Activated CD4-positive, alpha-beta T cell treated with anti-CD3 and anti-CD28 coated beads for 48 hours (primary cell): ENCODE data around the gene CEACAM16.
A peak's percentile ranks its signal among the peaks of the same experiment; 100 is the strongest.
"Not testable (repeated sequence)": the region's sequence is repeated elsewhere in the genome, so short reads cannot be mapped to it uniquely, and the experiment has no call there.

Experiments used
- DNase-seq: peaks from one replicate; pipeline ENCODE4 v3.0.0-alpha.2; 2020

Gene CEACAM16, protein sequence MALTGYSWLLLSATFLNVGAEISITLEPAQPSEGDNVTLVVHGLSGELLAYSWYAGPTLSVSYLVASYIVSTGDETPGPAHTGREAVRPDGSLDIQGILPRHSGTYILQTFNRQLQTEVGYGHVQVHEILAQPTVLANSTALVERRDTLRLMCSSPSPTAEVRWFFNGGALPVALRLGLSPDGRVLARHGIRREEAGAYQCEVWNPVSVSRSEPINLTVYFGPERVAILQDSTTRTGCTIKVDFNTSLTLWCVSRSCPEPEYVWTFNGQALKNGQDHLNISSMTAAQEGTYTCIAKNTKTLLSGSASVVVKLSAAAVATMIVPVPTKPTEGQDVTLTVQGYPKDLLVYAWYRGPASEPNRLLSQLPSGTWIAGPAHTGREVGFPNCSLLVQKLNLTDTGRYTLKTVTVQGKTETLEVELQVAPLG

DNA sequence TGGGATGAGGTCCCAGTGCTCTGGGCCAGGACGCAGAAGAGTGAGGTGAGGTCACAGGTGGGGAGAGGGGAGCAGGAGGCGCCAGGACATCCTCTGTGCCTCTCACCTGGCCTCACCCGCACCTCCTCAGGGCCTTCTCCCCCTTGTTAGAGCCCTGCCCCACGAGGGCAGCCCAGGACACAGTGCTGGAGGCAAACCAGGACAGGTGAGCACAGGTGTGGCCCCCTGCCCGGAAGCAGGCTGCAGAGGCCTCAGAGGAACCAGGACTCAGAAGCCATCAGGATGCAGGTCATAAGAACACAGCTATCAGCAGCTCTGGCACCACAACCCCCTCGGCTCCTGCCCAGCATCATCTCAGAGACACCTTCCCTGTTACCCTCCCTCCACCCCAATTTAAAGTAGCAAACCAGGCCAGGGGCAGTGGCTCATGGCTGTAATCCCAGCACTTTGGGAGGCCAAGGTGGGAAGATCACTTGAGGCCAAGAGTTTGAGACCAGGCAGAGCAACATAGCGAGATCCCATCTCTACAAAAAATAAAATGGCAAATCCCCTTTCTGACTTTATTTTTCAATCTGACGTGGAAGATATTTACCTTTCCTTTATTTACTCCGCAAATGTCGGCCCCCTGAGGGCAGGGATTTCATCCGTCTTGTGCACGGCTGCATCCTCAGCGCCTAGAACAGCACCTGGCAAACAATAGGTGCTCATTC is at the start of gene CEACAM16:
TSS of gene CEACAM16 (plus strand) at position 660 of the 710 bp plus-strand sequence. CDS start 2,306 bp downstream, outside the sequence.
- no peak for DNase-seq

DNA sequence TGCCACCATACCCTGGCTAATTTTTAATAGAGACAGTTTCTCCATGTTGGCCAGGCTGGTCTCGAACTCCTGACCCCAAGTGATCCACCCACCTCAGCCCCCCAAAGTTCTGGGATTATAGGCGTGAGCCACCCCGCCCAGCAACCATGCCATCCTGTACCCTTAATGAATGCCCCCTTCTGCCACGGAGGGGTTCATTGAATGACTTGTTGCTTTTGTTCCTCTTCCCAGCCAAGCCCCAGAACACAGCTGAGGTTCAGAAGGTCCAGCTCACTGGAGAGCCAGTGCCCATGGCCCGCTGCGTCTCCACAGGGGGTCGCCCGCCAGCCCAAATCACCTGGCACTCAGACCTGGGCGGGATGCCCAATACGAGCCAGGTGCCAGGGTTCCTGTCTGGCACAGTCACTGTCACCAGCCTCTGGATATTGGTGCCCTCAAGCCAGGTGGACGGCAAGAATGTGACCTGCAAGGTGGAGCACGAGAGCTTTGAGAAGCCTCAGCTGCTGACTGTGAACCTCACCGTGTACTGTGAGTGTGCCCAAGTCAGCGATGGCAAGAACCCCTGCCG is 49.3 kb upstream of the CEACAM16 start:
- no peak for DNase-seq

DNA sequence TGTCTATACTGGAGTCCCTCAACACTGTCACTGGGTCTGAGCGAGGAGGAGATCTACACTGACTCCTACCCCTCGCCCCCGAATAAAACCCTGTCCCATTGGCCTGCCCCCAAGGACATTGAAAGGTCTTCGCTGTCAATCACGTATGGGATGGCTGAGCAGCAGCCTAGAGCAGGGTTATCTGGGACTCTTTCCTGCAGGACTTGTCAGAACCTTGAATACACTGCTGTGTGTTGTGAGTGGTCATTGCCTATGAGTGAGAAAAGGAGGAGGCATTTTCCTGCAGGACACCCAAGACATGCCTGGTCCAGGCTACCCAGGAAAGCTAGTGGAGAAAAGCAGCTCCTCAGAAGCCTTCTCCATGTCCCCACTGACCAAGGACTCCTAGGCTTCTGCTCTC is 45.6 kb upstream of the CEACAM16 start:
- DNase-seq = no peak

DNA sequence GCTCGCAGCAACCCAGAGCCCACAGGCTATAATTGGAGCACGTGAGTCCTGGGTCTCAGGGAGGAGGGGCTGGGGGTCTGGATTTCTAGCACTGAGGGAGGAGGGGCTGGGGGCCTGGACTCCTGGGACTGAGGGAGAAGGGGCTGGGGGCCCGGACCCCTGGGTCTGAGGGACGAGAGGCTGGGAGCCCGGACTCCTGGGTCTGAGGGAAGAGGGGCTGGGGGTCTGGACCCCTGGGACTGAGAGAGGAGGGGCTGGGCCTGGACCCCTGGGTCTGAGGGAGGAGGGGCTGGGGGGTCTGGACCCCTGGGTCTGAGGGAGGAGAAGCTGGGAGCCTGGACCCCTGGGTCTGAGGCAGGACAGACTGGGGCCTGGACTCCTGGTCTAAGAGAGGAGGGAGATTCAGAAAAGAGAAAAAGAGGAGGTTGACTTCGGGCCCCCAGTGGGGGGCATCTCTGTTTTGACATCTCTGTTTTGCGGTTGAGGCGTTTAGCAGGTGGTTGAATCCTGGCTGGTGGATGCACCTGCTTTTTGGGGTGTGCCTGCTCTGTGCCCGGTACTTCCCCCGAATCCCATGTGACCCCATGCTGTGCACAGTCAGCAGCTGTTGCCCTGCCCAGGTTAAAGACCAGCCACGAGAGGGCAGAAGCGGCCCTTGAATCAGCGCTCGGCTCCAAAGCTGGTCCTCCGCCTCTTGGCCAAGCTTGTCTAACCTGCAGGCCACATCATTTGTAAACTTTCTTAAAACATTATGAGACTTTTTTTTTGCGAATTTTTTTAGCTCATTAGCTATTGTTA is 44.8 kb upstream of the CEACAM16 start:
- DNase-seq = peak; percentile 85

DNA sequence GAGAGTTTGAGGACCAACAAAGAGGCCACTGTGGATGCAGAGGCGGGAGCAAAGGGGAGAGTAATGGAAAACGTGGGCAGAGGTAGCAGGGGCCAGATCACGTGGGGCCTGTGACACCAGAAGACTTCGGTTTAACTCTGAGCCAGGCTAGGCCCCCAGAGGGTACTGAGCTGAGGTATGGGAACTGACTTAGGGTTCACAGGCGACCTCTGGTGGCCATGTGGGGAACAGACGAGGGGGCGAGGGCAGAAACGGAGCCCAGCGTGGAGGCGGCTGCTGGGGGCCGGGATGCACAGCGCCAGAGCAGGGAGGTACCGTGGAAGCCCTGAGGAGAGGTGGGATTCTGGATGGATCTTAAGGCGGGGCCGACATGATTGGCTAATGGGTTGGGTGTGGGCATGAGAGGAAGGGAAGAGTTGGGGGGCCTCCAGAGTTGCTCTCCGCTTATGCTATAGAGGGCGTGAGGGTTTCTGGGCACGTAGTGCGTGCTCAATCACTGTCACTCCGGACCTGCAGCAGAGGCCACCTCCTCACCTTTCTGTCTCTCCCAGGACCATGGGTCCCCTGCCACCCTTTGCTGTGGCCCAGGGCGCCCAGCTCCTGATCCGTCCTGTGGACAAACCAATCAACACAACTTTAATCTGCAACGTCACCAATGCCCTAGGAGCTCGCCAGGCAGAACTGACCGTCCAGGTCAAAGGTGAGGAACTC is 41.6 kb upstream of the CEACAM16 start:
- DNase-seq = peak; percentile 83

DNA sequence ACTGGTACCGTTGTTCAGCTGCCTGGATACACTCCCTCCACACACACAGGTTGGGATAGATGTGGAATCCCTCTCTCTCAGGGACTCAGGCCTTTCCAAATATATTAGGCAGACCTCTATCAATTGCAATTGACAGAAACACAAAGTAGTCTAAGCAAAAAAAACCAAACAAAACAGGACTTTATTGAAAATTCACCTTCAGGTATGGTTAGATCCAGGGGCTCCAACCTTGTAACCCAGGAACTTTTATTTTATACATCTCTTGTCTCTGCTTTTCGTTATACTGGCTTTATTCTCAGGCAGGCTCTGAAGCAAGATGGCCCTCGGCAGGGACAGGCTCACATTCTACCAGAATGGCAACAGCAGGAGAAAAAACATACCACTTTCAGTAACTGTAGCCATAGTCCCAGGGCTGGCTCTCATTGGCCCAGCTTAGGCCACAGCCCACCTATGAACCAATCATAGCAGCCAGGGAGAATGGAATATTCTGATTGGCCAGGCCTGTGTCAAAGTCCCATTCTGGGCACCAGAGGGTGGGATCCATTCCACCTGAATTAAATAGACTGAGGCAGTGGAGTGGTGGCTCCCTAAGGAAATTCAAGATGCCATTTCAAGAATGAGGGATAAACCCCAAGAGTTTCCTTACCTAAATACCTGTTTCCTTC is 40.8 kb upstream of the CEACAM16 start:
- DNase-seq = no peak

DNA sequence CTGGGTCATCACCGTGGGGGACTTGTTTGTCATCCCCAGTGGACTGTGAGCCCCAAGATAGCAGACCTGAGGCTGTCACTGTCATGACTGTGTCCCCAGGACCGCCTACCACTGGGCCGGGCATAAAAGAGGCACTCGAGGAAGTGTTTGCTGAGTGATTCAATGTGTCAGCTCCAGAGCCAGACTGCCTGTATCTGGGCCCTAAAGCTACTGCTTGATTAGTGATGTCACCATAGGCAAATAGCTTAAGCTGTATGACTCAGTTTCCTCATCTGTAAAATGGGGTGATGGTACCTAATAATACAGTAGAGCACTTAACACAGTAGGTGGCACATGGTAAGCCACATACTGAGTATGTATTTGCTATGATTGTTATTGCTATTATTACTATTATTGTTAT is 38.9 kb upstream of the CEACAM16 start:
- DNase-seq = no peak

DNA sequence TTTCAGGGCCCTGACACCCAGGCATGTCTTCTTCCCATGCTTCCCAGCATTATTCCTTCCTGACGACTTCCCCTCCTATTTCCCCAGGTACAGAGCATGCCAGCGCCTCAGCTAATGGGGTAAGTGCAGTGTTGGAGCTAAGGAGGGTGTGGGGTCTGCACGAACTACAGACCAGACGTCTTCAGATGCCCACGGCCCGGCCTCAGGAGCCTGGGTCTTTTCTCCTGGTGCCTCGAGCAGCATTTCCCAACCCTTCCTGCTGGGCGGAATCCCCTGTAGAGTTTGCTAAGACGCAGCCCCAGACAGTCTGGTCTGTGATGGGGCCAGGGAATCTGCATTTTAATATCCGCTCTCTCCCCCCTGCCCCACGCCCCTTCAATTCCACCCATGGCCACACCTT is 37.7 kb upstream of the CEACAM16 start:
- no peak for DNase-seq

DNA sequence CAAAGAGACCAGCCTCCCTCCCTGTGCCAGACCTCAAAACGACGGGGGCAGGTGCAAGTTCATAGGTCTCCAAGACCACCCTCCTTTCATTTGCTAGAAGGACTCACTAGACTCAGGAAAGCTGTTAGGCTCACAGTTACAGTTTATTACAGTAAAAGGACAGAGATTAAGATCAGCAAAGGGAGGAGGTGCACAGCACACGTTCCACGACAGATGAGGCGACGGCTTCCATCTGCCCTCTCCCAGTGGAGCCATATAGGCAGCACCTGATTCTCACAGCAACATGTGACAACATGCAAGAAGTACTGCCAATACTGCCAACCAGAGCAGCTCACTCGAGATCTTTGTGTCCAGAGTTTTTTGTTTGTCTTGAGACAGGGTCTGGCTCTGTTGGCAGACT is 37.0 kb upstream of the CEACAM16 start:
- DNase-seq = no peak

DNA sequence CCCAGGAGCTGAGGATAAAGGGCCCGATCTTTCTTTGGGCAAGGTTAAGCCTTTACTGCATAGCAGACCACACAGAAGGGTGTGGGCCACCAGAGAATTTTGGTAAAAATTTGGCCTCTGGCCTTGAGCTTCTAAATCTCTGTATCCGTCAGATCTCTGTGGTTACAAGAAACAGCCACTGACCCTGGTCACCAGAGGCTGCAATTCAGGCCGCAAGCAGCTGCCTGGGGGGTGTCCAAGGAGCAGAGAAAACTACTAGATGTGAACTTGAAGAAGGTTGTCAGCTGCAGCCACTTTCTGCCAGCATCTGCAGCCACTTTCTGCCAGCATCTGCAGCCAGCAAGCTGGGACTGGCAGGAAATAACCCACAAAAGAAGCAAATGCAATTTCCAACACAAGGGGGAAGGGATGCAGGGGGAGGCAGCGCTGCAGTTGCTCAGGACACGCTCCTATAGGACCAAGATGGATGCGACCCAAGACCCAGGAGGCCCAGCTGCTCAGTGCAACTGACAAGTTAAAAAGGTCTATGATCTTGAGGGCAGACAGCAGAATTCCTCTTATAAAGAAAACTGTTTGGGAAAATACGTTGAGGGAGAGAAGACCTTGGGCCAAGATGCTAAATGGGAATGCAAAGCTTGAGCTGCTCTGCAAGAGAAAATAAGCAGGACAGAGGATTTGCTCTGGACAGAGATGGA is 36.1 kb upstream of the CEACAM16 start:
- no peak for DNase-seq

DNA sequence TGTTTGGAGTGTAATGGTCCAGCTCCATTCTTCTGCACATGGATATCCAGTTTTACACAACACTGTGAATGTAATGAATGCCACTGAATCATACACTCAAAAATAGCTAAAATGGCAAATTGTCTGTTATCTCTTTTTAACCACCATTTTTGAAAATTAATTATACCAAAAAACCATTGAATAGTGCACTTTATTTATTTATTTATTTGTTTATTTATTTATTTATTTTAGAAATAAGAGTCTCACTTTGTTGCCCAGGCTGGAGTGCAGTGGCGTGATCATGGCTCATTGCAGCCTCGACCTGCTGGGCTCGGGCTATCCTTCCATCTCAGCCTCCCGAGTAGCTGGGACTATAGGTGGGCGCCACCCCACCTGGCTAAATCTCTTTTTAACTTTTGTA is 35.0 kb upstream of the CEACAM16 start:
- no peak for DNase-seq

DNA sequence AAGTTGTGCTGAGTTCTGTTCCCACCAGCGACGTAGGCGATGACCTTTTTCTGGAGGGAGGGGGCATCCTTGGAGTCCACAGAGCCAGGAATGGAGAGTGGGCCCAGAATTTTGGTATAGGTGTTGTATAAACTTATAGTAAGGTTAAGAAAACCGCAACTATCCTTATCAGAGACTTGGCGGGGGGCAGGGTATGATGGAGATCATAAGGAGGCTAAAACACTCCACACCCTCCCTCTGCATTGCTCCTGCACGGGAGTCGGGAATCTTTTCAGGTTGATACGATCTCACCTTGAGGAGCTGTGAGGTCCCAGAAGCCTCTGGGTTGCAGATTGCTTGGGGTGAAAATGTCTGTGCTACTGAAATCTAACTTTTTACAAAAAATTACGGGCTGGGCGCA is 34.0 kb upstream of the CEACAM16 start:
- no peak for DNase-seq

DNA sequence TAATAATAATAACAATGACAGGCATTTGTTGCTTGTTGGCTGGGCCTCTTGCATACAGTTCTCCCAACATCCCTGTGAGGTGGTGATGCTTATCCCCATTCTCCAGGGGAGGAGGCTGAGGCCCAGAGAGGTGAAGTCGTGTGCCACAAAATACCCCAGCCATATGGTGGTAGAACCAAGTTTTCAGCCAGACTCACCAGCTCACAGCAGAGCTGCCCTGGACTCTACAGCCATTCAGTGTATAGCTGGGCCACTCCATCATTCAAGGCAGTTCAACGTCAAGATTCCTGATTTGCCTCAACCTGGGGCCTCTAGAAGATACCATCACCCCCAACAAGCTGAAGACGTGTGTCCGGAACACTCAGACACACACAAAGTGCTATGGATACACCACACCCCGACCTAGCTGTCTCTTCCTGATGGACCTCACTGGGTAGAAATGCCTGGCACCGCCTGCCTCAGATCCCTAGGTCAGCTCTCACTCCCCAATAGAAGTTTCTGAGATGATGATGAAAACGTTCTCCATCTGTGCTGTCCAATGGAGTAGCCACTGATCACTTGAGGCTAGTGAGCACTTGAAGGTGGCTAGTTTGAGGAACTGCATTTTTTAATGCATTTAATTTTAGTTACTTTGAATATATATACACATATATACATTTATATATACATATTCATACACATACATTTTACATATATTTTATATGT is 31.9 kb upstream of the CEACAM16 start:
- DNase-seq = no peak

DNA sequence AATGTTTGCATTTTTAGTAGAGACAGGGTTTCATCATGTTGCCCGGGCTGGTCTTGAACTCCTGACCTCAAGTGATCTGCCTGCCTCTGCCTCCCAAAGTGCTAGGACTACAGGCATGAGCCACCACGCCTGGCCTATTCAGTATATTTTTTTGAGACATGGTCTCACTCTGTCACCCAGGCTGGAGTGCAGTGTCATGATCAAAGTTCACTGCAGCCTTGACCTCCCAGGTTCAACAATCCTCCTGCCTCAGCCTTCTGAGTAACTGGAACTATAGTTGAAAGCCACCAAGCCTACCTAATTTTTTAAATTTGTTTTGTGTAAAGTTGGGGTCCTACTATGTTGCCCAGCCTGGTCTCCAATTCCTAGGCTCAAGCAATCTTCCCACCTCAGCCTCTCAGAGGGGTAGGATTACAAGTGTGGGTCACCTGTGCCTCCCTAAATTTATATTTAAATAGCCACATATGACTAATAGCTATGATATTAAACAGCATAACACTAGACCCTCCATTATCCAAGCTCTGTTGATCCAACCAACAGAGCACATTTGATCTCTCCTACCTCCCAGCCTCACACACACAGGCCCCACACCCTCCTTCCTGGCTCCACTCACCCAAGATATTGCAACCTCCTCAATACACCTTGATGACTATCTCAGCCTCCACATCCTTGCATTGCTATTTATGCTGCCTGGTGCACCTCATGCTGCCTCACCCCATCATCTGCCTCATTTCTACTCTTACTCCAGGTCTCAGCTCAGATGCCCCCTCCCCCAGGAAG is 29.8 kb upstream of the CEACAM16 start:
- no peak for DNase-seq

DNA sequence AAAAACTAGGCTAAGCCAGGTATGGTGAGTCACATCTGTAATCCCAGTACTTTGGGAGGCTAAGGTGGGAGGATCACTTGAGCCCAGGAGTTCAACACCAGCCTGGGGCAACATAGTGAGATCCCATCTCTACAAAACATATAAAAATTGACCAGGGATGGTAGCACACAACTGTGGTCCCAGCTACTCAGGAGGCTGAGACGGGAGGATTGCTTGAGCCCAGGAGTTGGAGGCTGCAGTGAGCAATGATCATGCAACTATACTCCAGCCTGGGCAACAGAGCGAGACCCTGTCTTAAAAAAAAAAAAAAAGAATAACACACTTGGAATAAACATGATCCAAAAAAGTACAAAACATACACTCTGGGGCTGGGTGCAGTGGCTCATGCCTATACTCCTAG is 28.9 kb upstream of the CEACAM16 start:
- DNase-seq = not testable (repeated sequence)

DNA sequence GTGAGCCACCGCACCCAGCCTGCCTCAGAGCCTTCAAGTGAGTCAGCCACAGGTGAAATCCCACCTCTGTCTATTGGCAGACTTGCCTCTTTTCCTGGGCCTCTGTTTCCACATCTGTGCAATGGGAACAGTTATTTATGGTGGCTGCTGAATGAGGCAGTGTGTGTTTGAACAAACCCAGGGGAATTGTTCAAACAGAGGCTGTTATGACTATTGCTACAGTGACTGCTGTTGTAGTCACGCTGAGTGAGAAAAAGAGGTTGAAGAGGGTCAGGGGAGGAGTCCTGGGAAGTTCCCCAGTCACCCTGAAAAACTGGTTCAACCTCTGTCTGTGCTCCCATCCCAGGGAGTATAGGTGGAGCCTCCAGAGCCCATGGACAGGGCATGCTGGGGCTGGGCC is 27.6 kb upstream of the CEACAM16 start, which contains the start of gene CEACAM19:
TSS of gene CEACAM19 (plus strand) at position 83 of the 400 bp plus-strand sequence. CDS start 450 bp downstream, outside the sequence.
- DNase-seq = no peak

DNA sequence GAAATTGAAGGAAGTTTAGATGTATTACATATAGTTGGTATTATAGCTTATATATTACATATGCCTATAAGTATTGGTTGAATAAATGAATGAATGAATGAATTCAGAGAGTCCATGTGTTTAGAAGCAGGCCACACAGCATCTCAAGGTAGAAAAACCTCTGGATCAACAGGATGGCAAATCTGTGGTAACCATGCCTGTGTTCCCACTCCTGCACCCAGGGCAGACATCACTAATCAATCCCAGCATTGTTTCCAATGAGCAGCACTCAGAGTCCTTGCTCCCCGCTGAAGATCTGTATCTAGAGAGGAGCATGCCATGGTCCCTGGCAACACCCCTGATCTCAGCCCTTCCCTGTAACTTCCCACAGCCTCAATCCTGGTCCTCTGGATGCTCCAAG is 26.7 kb upstream of the CEACAM16 start:
- DNase-seq = no peak

DNA sequence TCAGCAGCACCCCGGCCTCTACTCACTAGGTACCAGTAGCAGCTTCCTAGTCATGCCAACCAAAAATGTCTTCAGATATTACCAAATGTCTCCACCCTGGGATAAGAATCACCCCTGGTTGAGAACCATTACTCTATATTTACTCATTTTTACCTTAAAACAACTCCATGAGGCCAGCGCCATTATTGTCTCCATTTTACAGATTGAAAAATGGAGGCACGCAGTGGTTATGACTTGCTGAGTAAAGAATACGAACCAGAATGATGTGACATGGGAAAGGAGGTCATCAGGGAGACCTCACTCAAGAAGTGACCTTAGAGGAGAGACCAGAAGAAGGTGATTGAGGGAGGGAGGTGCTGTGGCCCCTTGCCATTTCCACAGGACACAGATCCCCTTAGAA is 25.4 kb upstream of the CEACAM16 start:
- no peak for DNase-seq

DNA sequence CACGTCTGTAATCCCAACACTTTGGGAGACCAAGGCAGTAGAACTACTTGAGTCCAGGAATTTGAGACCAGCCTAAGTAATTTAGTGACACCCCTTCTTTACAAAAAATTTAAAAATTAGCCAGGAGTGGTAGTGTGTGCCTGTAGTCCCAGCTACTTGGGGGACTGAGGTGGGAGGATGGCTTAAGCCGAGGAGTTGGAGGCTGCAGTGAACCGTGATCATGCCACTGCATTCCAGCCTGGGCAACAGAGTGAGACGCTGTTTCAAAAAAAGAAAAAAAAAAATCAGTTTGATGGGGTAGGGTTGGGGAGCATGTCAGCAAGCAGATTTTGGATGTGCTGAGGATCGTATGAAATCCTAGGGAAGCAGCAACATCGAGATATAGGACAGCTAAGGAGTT is 23.4 kb upstream of the CEACAM16 start:
- no peak for DNase-seq
